ENCODE results near the gene AHDC1. TPM values are rescaled to one million over a fixed set of nuclear protein-coding genes. Genes with fewer than 3 reads are reported as not detected.

AHDC1 gene
- total and polyA plus RNA-seq, 12 donors, result 17.0 to 53.1 (median 40.7) TPM

- WGBS, 2 donors, result 36 to 42% methylated on average over 13 of the region's 13 CpGs
- DNase-seq, result no peak
- Histone ChIP-seq H3K36me3 (peaks cover 0 to 18% (median 9%) of the 10 kb centered on the region in 9 donors), H3K27ac (peak overlapping the region; percentile 30 to 98 (median 92)), H3K4me3 (no peak overlapping the region), H3K27me3 (no peaks in the 10 kb centered on the region), H3K4me1 (peaks cover 57 to 97% (median 86%) of the 10 kb centered on the region in 9 donors), H3K9me3 (no peaks in the 10 kb centered on the region)
- no peak for TF ChIP-seq CTCF (IDR thresholded peaks at IDR 0.05)
- ATAC-seq, result no peak
- intact Hi-C loops (cut with DNase I), result loop anchor here in 3 of 10 donors (5.0 kb wide), 3 partner anchors 33 to 42 kb away; partner anchors contain the start of gene AHDC1 (in 1 of the 3)
Observed at GRCh38 chr1:27560268-27561123, 43.4 kb downstream of the AHDC1 start.

- intact Hi-C loops (cut with DNase I), result loop anchor here in 8 of 10 donors (2.0 to 5.0 kb wide), 6 partner anchors 32 to 127 kb away; partner anchors contain the start of gene AHDC1 (in 2 of the 8)
- H3K27ac ChIP-seq, result peak overlapping the region in 6 of 10 donors; percentile 54 to 96 (median 92)
- DNase-seq, result no peak
- H3K27me3 ChIP-seq, result no peaks in the 10 kb centered on the region
- peaks cover 0 to 18% (median 9%) of the 10 kb centered on the region in 9 donors for H3K36me3 ChIP-seq
- WGBS, 2 donors, result 71% methylated on average over 8 of the region's 8 CpGs
- no peak overlapping the region for H3K4me3 ChIP-seq
- TF ChIP-seq CTCF (IDR thresholded peaks at IDR 0.05), result no peak
- no peaks in the 10 kb centered on the region for H3K9me3 ChIP-seq
- peaks cover 57 to 97% (median 86%) of the 10 kb centered on the region in 9 donors for H3K4me1 ChIP-seq
- no peak for ATAC-seq
Observed at GRCh38 chr1:27559466-27560030, 44.4 kb downstream of the AHDC1 start.

- Histone ChIP-seq H3K27ac (peak overlapping the region; percentile 60 to 96 (median 86)), H3K27me3 (no peaks in the 10 kb centered on the region), H3K9me3 (no peaks in the 10 kb centered on the region), H3K36me3 (peaks cover 0 to 34% (median 19%) of the 10 kb centered on the region in 9 donors), H3K4me3 (peak overlapping the region in 1 of 10 donors; percentile 32), H3K4me1 (peaks cover 50 to 92% (median 77%) of the 10 kb centered on the region in 9 donors)
- intact Hi-C loops (cut with DNase I), result loop anchor here in 7 of 10 donors (1.0 to 5.0 kb wide), 8 partner anchors 43 to 127 kb away; partner anchors contain the start of genes AHDC1 (in 1 of the 7) and WASF2 (in 1 of the 7)
- no peak for TF ChIP-seq CTCF (IDR thresholded peaks at IDR 0.05)
- 51 to 53% methylated on average over 11 of the region's 11 CpGs for WGBS, 2 donors
- ATAC-seq, result no peak
- no peak for DNase-seq
Observed at GRCh38 chr1:27557596-27558340, 46.2 kb downstream of the AHDC1 start.
